GM23338 (cell line): ENCODE data around the gene SPINK6. TPM values are rescaled to one million over a fixed set of nuclear protein-coding genes. Genes with fewer than 3 reads are reported as not detected.

ENCODE experiments used
- ATAC-seq: fragments of 200-7000 bp; cut with Tn5 transposase; 3 replicates; pipeline ENCODE4 v1.9.1; 2020
- DNase-seq: peaks from one replicate; pipeline ENCODE4 v3.0.0-alpha.2; 2015; ENCODE audit warnings: low spot score
- H2AFZ ChIP-seq: fragments of 200-600 bp; sonication (generic); 2 replicates; pipeline ENCODE4 v1.8.0; 2016; ENCODE audit warnings: antibody characterized with exemption, mild to moderate bottlenecking, moderate library complexity
- H3F3A ChIP-seq: fragments of 200-600 bp; sonication (generic); replicated peaks from 2 replicates; pipeline ENCODE4 v1.8.0; 2017; ENCODE audit warnings: antibody characterized with exemption, mixed run types, low read depth
- H3K27ac ChIP-seq: fragments of 200-600 bp; sonication (generic); 2 replicates; pipeline ENCODE4 v1.6.1; 2016; ENCODE audit warnings: low read depth
- H3K27me3 ChIP-seq: fragments of 200-600 bp; sonication (generic); 2 replicates; pipeline ENCODE4 v1.8.0; 2016; ENCODE audit warnings: mild to moderate bottlenecking, mixed run types, moderate library complexity; ENCODE audit not compliant: insufficient read depth
- H3K36me3 ChIP-seq: fragments of 200-600 bp; sonication (generic); 2 replicates; pipeline ENCODE4 v1.8.0; 2016; ENCODE audit warnings: mild to moderate bottlenecking; ENCODE audit not compliant: insufficient read depth
- H3K4me1 ChIP-seq: fragments of 200-600 bp; sonication (generic); 2 replicates; pipeline ENCODE4 v1.8.0; 2016; ENCODE audit warnings: mild to moderate bottlenecking, moderate library complexity; ENCODE audit not compliant: insufficient read depth
- H3K4me2 ChIP-seq: fragments of 200-600 bp; sonication (generic); 2 replicates; pipeline ENCODE4 v1.7.1; 2017; ENCODE audit warnings: mixed run types
- H3K4me3 ChIP-seq: fragments of 200-600 bp; sonication (generic); 2 replicates; pipeline ENCODE4 v1.6.1; 2016; ENCODE audit warnings: mixed run types
- H3K79me2 ChIP-seq: fragments of 200-600 bp; sonication (generic); replicated peaks from 2 replicates; pipeline ENCODE4 v1.8.0; 2017; ENCODE audit warnings: mild to moderate bottlenecking; ENCODE audit not compliant: insufficient read depth
- H3K9me2 ChIP-seq: fragments of 200-600 bp; sonication (generic); 2 replicates; pipeline ENCODE4 v1.8.0; 2017; ENCODE audit not compliant: insufficient read depth
- H4K20me1 ChIP-seq: fragments of 200-600 bp; sonication (generic); replicated peaks from 2 replicates; pipeline ENCODE4 v1.8.0; 2017; ENCODE audit warnings: mild to moderate bottlenecking; ENCODE audit not compliant: insufficient read depth
- H3K27ac Mint-ChIP-seq: 2 replicates; pipeline ENCODE4 v1.8.0; 2020; ENCODE audit warnings: inconsistent platforms, mild to moderate bottlenecking, moderate library complexity, mixed read lengths
- H3K27me3 Mint-ChIP-seq: 3 replicates; pipeline ENCODE4 v1.8.0; 2022; ENCODE audit warnings: low read depth, mild to moderate bottlenecking, moderate library complexity, mixed read lengths, inconsistent platforms; ENCODE audit not compliant: insufficient read depth, poor library complexity
- H3K36me3 Mint-ChIP-seq: 3 replicates; pipeline ENCODE4 v1.8.0; 2021; ENCODE audit warnings: low read depth, mild to moderate bottlenecking, inconsistent platforms, moderate library complexity, mixed read lengths
- H3K4me1 Mint-ChIP-seq: 3 replicates; pipeline ENCODE4 v1.8.0; 2020; ENCODE audit warnings: mild to moderate bottlenecking, inconsistent platforms, mixed read lengths
- H3K4me3 Mint-ChIP-seq: 3 replicates; pipeline ENCODE4 v1.8.0; 2021; ENCODE audit warnings: moderate library complexity, mild to moderate bottlenecking, inconsistent platforms, mixed read lengths
- H3K9me3 Mint-ChIP-seq: 3 replicates; pipeline ENCODE4 v1.8.0; 2020; ENCODE audit warnings: moderate library complexity, mild to moderate bottlenecking, inconsistent platforms, mixed read lengths
- CTCF ChIP-seq, 2 experiments: fragments of 200-600 bp in 1 of 2; sonication (generic) in 1 of 2; conservative IDR thresholded peaks; 2 replicates each; pipeline versions ENCODE4 v1.5.1 to v1.6.1; 2016 to 2017; ENCODE audit warnings: antibody characterized with exemption in 2 of 2, low read depth in 2 of 2, mild to moderate bottlenecking in 2 of 2, moderate library complexity in 1 of 2
- EZH2phosphoT487 ChIP-seq: fragments of 200-600 bp; sonication (generic); IDR thresholded peaks from one replicate; pipeline ENCODE4 v1.8.1; 2018; ENCODE audit warnings: antibody characterized with exemption; ENCODE audit not compliant: unreplicated experiment
- JUNB ChIP-seq: IDR thresholded peaks from one replicate; pipeline ENCODE4 v1.6.1; 2016; ENCODE audit warnings: antibody characterized with exemption; ENCODE audit not compliant: unreplicated experiment
- STAT1 ChIP-seq: IDR thresholded peaks from one replicate; pipeline ENCODE4 v1.6.1; 2016; ENCODE audit warnings: antibody characterized with exemption; ENCODE audit not compliant: unreplicated experiment
- ZNF462 ChIP-seq: fragments of 250-450 bp; sonication (Bioruptor Pico); IDR thresholded peaks from 2 replicates; pipeline ENCODE4 v1.5.0; 2020; ENCODE audit warnings: mild to moderate bottlenecking, moderate library complexity
- polyA plus RNA-seq: library from polyadenylated mRNA; unstranded; fragments of >200 nt; fragmentation: Nextera tagmentation; extraction: Ambion mirVana; gene quantifications from 2 replicates; pipeline ENCODE4 v1.2.1, GENCODE V29; 2016
- total RNA-seq: library from RNA; depleted of rRNA; stranded (reverse); fragments of >200 nt; shearing (Covaris generic); gene quantifications from 2 replicates; pipeline ENCODE4 v1.2.3, GENCODE V29; 2014

SPINK6 gene
- total and polyA plus RNA-seq, 2 experiments from 2014 or later = 0.53 TPM; not detected in 1

- no peak for TF ChIP-seq ZNF462 (CRISPR knock-in tag)
Observed at GRCh38 chr5:148206620-148207019, 3.8 kb downstream of the SPINK6 start (continued).

DNA sequence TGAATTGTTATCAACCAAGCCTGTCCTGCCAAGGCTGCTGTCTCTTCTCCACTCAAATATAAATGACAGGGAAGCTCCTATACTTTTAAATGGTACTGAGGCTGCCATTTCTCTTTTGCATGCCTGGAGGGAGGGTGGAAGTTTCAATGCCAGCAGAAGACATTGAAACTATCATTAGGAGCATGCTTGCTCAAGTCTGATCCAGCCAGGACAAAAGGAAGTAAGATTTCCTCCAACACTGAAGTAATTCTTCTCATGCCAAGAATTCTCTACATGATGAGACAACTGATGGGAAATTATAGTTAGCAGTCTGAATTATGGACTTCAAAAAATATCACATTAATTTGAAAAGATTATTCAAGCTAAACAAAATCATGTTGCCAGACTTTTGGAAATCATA lies 5.4 kb downstream of the SPINK6 start:
- no peak overlapping the region for H2AFZ ChIP-seq
- no peaks in the 10 kb centered on the region for H3K79me2 ChIP-seq
- H3K27ac ChIP-seq = no peak overlapping the region
- H3K27me3 Mint-ChIP-seq = no peaks in the 10 kb centered on the region
- H3F3A ChIP-seq = no peaks in the 10 kb centered on the region
- no peak overlapping the region for H3K4me3 ChIP-seq
- H3K9me2 ChIP-seq = no peaks in the 10 kb centered on the region
- TF ChIP-seq EZH2phosphoT487 = no peak
- no peak for TF ChIP-seq STAT1
- TF ChIP-seq CTCF (conservative IDR thresholded peaks at IDR 0.05; ENCODE audit: low read depth in 2 of 2) = no peak
- no peak for TF ChIP-seq JUNB
- H3K4me3 Mint-ChIP-seq = no peak overlapping the region
- H3K27ac Mint-ChIP-seq = no peak overlapping the region
- no peaks in the 10 kb centered on the region for H3K4me1 Mint-ChIP-seq
- DNase-seq (no peak), ATAC-seq (no peak)
- no peaks in the 10 kb centered on the region for H3K36me3 ChIP-seq
- no peak overlapping the region for H3K4me2 ChIP-seq
- H3K9me3 Mint-ChIP-seq = no peaks in the 10 kb centered on the region
- no peaks in the 10 kb centered on the region for H3K4me1 ChIP-seq
- H4K20me1 ChIP-seq = no peaks in the 10 kb centered on the region
- H3K36me3 Mint-ChIP-seq = no peaks in the 10 kb centered on the region
- H3K27me3 ChIP-seq = no peaks in the 10 kb centered on the region
